IPS-15b (cell line): ENCODE measurements around the gene ING4.

ENCODE experiments used
- H3K27me3 ChIP-seq: one replicate; pipeline ENCODE4 v1.6.1; 2013; ENCODE audit warnings: low read length; ENCODE audit not compliant: control insufficient read depth, insufficient read depth
- H3K36me3 ChIP-seq: one replicate; pipeline ENCODE4 v1.6.1; 2013; ENCODE audit warnings: low read length; ENCODE audit not compliant: control insufficient read depth, insufficient read depth
- H3K4me1 ChIP-seq: one replicate; pipeline ENCODE4 v1.6.1; 2013; ENCODE audit warnings: mild to moderate bottlenecking, low read length; ENCODE audit not compliant: control insufficient read depth, insufficient read depth
- H3K4me3 ChIP-seq: one replicate; pipeline ENCODE4 v1.5.1; 2013; ENCODE audit warnings: low read depth, low read length
- H3K9ac ChIP-seq: one replicate; pipeline ENCODE4 v1.6.1; 2013; ENCODE audit warnings: low read depth, mild to moderate bottlenecking, low read length
- H3K9me3 ChIP-seq: one replicate; pipeline ENCODE4 v1.6.1; 2013; ENCODE audit warnings: mild to moderate bottlenecking, low read length; ENCODE audit not compliant: control insufficient read depth, insufficient read depth

ING4 gene

DNA sequence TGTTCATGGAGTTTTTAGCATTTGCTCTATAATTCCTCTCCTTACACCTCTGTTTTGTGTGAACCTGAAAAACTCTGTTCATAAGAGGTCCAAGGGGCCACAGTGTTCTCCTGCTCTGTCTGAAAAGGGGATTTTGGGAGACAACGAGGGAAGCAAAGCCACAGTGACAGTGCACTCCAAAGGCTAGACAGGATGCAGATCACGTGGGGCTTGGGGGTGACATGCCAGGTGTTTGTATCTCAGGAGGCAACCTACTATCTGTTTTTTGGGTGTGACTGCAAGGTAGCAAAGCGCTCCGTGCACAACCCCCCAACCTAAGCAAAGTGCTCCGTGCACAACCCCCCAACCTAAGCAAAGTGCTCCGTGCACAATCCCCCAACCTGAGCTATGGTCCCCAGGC, 50.7 kb downstream of the ING4 start:
- Histone ChIP-seq H3K9ac (peak overlapping the region; percentile 26), H3K4me3 (peak overlapping the region; percentile 72), H3K9me3 (no peaks in the 10 kb centered on the region), H3K36me3 (no peaks in the 10 kb centered on the region), H3K4me1 (peaks cover 14% of the 10 kb centered on the region), H3K27me3 (no peaks in the 10 kb centered on the region)

DNA sequence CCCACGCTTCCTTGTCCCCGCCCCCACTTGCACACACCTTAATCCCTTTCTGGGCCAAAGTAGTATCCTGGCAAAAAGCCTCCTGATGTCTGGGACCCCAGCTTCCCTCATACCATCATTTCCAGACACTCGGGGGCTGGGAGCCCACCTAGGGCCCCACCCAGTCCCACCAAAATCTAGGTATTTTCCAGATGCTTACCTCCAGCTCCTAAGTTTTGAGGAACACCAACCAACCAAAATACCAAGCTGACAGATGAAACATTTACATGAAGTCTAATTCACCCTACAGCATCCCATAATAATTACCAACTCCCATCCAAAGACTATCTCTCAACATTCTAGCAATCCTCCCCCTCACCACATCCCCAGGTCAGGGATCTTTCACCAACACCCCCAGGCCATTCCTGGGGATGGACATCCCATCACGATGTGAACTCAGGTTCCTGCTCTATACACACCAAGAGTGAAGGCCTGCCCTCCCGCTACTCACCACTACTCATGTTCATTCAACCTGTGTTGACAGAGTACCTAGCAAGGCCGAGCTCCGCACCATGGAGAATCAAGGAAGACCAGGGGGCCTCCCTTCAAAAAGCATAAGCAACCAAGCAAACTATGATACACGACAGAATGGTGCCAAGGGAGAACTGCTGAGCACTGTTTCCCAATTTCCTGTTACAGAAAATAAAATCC, 54.2 kb downstream of the ING4 start:
- peaks cover 22% of the 10 kb centered on the region for H3K4me1 ChIP-seq
- no peaks in the 10 kb centered on the region for H3K9me3 ChIP-seq
- H3K9ac ChIP-seq: no peak overlapping the region
- no peaks in the 10 kb centered on the region for H3K27me3 ChIP-seq
- H3K36me3 ChIP-seq: peaks cover 2% of the 10 kb centered on the region
- no peak overlapping the region for H3K4me3 ChIP-seq

DNA sequence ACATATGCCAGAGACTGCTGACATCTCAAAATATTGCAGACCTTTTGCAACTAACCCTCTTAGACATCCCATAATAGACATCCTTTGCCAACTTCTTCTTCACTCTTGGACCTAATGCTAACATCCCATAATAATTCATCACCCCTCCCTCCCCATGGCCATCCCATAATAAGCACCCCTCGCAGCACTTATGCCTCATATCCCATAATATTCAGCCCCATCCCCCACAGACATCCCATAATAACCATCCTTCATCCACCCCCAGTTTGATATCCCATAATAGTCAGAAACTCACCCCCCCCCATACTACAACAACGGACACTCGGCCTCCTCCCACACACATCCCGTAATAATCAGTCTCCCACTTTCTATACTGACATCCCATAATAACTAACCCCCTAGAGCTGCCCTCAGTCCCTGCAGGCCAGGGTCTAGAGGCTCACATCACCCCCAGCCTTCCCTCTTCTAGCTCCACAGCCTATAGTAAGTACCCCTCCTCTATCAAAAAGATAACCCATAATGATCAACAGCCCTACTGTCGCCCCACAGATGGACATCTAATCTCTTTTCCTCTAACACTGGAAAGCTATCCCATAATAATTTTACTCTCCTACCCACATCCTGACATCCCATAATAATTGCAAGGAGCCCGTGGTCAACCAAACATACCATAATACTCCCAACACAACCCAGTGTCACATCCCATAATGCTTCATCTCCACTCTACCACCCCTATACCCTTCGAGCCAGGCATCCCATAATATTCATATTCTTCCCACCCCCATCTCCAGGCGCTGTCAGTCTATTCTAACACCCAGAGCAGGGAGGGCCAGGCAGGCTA, 54.9 kb downstream of the ING4 start:
- no peak overlapping the region for H3K9ac ChIP-seq
- H3K36me3 ChIP-seq: peaks cover 2% of the 10 kb centered on the region
- no peak overlapping the region for H3K4me3 ChIP-seq
- peaks cover 23% of the 10 kb centered on the region for H3K4me1 ChIP-seq
- no peaks in the 10 kb centered on the region for H3K27me3 ChIP-seq
- H3K9me3 ChIP-seq: no peaks in the 10 kb centered on the region

DNA sequence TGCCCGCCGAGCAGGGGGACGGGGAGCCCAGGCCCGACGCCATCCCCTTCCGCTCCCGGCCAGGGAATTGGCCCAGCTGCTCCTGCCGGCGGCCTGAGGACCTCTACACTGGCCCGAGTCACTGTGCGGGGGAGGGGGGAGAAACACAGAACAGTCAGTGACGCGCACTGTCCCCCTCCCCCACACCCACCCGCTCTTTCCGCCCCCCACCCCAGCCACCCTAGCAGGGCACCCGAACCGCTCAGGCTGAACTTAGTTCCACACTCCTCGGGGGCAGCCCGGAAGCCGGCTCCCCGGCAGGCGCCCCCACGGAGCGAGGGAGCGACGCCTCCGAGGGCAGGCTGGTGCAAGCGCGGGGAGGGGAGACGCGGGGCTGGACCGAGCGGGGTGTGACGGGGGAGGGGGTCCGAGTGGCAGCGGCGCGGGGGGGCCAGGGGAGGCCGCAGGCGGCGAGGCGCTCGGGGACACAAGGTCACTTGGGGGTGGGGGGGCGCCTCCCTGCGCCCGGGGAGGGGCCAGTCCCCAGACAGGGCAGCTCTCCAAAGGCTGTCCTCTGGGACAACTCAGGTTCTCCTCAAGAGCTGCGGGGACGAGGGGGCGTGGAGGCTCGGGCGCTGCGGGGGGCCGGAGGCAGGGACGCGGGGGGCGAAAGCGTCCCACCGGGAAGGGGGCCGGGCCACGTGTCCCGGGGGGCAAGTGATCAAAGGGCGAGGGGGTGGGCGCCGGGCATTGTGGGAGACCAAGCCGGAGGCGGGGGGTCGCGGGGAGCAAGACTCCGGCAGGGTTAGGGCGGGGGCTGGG, 56.4 kb downstream of the ING4 start:
- peak overlapping the region; percentile 41 for H3K9ac ChIP-seq
- H3K36me3 ChIP-seq: peaks cover 13% of the 10 kb centered on the region
- peaks cover 19% of the 10 kb centered on the region for H3K4me1 ChIP-seq
- no peaks in the 10 kb centered on the region for H3K27me3 ChIP-seq
- no peaks in the 10 kb centered on the region for H3K9me3 ChIP-seq
- peak overlapping the region; percentile 74 for H3K4me3 ChIP-seq

DNA sequence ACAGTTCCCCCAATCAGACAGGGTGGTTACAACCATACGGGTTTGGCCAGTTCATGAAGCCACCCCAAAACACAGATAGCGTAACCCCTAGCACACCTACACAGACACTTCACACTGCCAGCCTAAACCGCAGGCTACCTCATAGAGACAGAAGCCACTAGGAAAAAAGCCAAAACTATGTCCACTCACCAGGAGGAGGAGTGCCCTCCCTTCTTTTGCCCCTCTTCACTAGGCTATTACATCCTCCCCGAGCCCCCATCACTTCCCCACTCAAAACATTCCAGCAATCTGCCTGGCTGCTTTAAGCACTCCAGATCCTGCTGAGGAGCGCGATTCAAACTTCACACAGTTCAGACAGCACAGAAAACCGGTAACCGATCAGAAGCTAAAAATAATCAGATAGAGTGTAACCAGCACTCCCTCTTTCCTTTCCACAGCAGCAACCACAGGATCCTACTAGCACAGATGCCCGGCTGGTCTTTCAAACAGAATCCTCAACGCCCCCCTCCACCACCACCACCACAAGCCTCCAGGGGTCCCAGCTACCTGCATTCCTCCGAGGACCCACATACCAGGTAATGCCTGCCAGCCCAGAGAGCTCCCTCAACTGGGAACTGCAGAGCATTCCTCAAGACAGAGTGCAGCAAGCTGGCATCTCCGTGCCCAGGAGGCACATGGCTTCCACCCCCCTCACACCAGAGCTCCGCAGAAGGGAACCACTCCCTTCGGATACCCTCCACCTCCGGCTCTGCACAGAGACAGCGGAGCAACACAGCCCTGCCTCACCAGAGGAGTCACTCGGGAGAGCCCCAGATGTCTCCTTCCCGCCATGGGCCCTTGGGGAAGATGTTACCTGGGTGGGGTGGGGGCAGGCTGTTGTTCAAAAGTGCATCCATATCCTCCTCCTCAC, 57.2 kb downstream of the ING4 start:
- peak overlapping the region; percentile 41 for H3K9ac ChIP-seq
- peak overlapping the region; percentile 74 for H3K4me3 ChIP-seq
- peaks cover 19% of the 10 kb centered on the region for H3K4me1 ChIP-seq
- peaks cover 22% of the 10 kb centered on the region for H3K36me3 ChIP-seq
- no peaks in the 10 kb centered on the region for H3K9me3 ChIP-seq
- H3K27me3 ChIP-seq: no peaks in the 10 kb centered on the region

DNA sequence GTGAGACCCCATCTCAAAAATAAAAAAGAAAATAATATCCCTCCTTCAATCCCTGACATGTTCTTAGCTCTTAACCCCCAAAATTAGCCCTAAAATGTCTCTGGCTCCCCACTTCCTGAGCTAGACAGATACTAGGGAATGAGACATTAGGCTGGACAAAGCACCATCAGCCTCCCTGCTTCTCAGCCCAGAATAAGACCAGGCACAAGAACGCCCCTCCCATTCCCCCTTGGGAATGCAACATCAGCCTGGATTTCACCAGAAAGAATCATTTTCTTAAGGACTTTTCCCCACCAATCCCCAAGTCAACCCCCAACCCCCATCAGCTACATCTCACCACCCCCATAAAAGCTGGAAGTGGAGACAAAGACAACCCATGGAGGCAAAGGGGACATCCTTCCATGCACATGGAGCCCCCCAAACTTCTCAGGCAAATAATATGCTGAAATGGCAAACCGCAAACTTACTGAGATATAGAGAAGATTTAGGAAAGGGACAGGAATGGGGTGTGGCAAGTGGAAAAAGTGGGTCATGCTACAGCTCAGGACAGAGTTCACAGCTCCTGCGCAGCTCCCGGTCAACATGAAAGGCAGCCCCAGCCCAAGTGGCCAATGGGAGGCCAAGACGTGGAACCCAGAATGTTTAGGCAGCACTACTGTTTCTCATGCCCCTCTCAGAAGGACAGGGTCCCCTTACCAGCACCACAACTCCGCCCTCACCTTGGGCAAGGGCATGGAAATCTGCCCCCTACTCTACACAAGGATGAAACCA, 58.5 kb downstream of the ING4 start:
- Histone ChIP-seq H3K9me3 (no peaks in the 10 kb centered on the region), H3K36me3 (peaks cover 34% of the 10 kb centered on the region)

DNA sequence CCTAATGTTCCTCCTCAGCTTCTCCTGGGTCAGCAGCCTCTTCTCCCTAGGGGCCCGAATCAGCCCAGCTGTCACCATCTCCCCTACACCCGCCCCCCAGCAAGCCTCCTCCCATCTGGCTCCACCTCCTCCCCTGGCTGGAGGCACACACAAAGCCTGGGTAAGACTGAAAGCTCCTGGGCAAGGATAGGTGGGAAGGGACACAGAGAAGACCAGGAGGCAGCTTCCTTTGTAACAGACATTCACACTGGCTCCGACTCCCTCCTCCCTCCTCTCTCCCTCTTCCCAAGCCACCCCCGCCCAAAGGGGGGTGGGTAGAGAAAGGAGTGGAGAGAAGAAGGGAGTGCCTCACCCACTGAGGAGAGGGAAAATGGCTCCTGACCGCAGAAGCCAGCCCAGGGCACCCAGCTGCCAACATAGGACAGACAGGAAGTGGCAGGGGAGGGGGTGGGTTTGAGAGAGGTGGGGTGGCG, 59.8 kb downstream of the ING4 start:
- Histone ChIP-seq H3K27me3 (no peaks in the 10 kb centered on the region), H3K9me3 (no peaks in the 10 kb centered on the region), H3K4me3 (no peak overlapping the region), H3K36me3 (peaks cover 46% of the 10 kb centered on the region), H3K9ac (no peak overlapping the region), H3K4me1 (peaks cover 19% of the 10 kb centered on the region)

More for the DNA sequence above, 58.5 kb downstream of the ING4 start:
- H3K4me3 ChIP-seq: peak overlapping the region; percentile 74
- H3K4me1 ChIP-seq: peaks cover 19% of the 10 kb centered on the region
- H3K9ac ChIP-seq: no peak overlapping the region
- H3K27me3 ChIP-seq: no peaks in the 10 kb centered on the region

DNA sequence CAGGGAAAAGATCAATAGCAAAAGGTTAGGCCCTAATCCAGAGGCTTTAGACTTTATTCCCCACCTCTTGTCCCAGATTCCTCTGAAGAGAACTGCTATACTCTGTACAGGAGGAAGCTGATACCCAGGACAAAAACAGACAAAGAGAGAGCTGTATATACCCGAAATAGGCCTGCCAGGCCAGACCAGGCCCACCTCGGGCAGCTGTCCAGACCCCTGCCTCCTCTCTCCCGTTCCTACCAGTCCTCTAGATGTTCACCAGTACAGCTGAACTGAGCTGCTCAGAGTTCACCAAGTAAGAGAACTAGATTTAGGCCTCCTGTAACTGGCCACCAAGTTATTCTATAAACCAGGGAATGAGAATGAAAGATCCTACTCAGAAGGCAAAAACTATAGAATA, 60.4 kb downstream of the ING4 start:
- Histone ChIP-seq H3K36me3 (peaks cover 52% of the 10 kb centered on the region), H3K9ac (no peak overlapping the region), H3K4me3 (no peak overlapping the region), H3K4me1 (peaks cover 16% of the 10 kb centered on the region), H3K9me3 (no peaks in the 10 kb centered on the region), H3K27me3 (no peaks in the 10 kb centered on the region)
